Activated CD8-positive, alpha-beta memory T cell treated with anti-CD3 and anti-CD28 coated beads, Interleukin-2, amount 50 U/mL, for 1 hour (primary cell): ENCODE measurements around the gene PEX14.
A peak's percentile ranks its signal among the peaks of the same experiment; 100 is the strongest.
"Not testable (repeated sequence)": the region's sequence is repeated elsewhere in the genome, so short reads cannot be mapped to it uniquely, and the experiment has no call there.

Experiments used
- DNase-seq: peaks from one replicate; pipeline ENCODE4 v3.0.0-alpha.2; 2020; ENCODE audit errors: extremely low read depth

The PEX14 gene

GRCh38 chr1:10450156-10450814 is 24.5 kb upstream of the PEX14 start:
- DNase-seq, result no peak

GRCh38 chr1:10450836-10451235 is 23.9 kb upstream of the PEX14 start:
- DNase-seq, result no peak

DNA sequence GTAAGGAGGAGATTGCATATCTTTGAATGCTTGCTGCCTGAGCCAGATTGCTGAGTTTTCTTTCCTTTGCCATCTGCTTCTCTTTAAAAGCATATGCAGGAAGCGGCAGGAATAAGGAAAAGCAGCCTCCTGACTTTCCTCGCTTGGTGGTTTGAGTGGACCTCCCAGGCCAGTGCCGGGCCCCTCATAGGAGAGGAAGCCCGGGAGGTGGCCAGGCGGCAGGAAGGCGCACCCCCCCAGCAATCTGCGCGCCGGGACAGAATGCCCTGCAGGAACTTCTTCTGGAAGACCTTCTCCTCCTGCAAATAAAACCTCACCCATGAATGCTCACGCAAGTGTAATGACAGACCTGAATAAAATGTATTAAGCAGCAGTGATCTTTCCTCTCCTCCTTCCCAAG is 23.5 kb upstream of the PEX14 start:
- no peak for DNase-seq

DNA sequence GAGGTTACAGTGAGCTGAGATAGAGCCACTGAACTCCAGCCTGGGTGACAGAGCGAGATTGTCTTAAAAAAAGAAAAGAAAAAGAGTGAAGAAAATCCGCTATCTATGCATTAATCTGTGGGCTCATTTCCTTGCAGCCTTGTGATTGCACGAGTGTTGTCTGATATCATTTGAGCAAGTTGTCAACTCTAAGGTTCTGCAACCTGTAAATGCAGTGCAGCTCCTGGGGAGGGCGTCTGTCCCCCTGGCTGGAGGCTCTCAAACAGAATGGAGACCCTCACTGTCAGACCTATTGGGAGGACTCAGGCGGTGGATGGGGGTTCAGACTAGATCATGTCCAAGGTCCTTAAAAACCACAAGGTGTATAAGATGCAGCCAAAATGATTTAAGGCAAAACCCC is 18.7 kb upstream of the PEX14 start:
- DNase-seq, result no peak

- no peak for DNase-seq
Measured at GRCh38 chr1:10456661-10457060, 18.1 kb upstream of the PEX14 start.

DNA sequence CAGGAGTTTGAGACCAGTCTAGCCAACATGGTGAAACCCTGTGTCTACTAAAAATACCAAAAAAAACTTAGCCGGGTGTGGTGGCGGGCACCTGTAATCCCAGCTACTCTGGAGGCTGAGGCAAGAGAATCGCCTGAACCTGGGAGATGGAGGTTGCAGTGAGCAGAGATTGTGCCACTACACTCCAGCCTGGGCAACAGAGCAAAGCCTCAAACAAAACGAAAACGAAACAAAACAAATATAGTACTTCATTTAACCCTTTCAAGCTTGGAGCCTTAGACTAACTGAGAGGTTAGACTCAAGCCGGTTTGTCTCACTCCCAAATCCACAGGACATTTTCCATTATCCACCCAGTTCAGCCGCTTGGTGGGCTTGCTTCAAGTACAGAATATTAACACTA is 17.3 kb upstream of the PEX14 start:
- DNase-seq, result not testable (repeated sequence)

DNA sequence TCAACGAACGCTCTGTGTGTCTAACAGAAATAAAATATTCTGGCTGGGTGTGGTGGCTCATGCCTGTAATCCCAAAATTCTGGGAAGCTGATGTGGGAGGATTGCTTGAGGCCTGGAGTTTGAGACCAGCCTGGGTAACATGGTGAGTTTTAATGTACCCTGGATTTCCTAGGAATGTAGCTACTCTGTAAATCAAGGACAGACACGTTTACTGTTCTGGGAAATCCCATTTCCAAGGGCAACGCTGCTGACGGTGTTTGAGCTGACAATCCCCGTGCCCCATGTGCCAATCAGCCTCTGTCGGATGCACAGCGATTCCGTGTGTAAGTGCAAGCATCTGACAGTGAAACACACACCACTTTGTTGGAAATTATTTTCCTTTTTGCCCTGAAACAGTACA is 16.9 kb upstream of the PEX14 start:
- DNase-seq, result no peak

DNA sequence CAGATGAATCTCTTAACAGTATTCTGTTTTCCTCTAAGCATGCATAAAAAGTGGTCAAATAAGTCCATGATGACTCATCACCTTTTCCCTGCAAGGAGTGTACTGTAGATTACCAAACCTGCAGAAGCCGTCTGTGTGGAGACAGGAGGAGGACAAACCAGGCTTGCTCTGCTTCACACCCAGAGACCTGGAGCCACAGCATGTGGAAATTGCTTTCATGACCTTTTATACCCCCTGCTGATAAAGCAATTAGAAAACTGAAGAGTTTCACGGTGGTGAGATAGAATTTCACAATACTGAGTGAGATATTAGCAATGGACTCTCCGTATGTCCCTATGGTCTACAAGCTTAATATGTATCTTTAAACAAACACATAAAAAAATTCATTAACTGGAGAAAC is 15.6 kb upstream of the PEX14 start:
- no peak for DNase-seq

DNA sequence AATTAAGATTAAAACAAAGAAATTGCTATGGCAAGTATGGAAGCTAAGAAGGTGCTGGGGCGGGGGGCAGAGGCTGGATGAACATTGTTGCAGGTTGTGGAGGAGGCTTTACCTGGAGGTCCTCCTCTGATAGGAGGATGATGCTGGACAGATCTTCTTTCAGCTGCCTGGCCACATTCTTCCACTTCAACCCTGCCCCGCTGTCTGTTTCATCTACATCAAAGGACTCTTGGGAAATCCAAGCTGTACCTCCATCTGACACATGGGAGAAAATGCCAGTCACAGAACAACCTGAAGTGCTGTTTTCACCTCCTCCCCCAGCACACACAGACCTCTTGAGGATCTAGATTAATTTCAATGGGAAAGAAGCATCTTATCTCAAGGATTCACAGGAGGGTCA is 7.7 kb upstream of the PEX14 start:
- no peak for DNase-seq

DNA sequence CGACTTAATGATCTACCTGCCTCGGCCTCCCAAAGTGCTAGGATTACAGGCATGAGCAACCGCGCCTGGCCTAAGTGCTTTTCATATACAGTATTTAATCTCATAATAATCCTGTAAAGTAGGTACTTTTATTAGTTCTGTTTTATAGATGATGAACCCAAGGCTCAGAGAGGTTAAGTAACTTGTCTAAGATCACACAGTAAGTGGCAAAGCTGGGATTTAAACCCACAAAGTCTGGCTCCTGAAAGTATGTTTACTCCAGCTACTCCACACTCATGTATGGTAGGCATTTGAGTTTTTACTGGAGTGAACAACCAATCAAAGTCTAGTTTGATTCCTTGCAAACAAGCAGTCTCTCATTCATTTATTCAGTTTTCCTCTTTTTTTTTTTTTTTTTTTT is 4.7 kb upstream of the PEX14 start:
- DNase-seq, result no peak

- DNase-seq, result no peak
Measured at GRCh38 chr1:10471411-10472219, 3.1 kb upstream of the PEX14 start.

DNA sequence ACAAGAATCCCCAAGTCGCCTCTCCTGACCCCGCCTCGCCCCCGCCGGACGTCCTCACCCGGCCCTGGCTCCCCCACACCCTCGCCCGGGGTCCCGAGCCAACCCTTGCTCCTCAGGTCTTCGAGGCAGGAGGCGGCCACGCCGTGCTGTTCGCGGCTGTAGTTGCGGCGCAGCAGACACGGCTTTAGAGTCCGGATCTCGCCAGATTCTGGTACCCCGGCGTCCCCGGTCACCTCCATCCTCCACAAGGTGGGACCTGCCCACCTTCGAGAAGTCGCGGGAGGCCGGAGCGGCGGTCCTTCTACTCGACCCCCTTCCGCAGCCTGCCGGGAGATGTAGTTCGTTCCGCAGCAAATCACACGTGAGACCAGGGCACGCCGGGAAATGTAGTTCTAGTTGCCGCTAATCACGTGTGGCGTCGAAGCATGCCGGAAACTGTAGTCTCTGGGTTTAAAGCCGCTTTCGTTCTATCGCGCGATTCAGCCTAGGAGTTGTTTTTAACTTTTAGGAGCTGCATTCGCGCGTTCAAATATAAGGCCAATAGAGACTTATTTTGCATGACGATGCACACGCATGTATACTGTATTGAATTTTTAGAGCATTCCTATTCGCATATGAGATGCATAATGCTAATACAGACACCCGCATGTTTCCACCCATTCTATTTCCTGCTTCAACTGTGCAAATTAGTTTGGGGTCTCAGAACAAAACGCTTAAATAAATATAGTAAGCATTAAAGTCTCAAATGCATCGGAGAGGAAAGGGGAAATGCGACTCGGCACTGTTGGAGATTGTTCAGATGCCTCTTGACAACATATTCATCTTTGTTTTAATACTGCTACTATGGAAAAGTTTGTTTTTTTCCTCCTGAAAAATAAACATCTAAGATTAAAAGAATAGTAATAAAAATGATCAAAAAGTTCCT is 2.3 kb upstream of the PEX14 start, which contains the start of gene DFFA:
Gene DFFA, minus strand, starts transcription at position 310 of the 925 bp plus-strand sequence. Its CDS starts 71 bp downstream, at position 239.
- peak; percentile 78 for DNase-seq

DNA sequence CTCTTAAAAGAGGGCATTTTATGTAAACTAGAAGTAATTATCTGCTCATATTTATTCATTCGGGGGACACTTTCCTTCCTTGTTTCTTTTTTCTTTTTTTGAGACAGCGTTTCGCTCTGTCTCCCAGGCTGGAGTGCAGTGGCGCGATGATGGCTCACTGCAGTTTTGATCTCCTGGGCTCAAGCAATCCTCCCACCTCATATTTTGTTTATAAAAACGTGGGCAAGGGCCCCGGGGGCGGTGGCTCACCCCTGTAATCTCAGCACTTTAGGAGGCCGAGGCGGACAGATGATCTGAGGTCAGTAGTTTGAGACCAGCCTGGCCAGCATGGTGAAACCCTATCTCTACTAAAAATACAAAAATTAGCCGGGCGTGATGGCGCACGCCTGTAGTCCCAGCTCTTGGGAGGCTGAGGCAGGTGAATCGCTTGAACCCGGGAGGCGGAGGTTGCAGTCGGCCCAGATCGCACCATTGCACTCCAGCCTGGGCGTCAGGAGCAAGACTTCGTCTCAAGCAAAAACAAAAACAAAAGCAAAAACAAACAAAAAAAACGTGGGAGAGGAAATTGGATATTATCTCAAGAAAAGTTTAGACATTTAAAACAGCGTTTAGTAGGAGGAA is 1.5 kb upstream of the PEX14 start:
- no peak for DNase-seq

DNA sequence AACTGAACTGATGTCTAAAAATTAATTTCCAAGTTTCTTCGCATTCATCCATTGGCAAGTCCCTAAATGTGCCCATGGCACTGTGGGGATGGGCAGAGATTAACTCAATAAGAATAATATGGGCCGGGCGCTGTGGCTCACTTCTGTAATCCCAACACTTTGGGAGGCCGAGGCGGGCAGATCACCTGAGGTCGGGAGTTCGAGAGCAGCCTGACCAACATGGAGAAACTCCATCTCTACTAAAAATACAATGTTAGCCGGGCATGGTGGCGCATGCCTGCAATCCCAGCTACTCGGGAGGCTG is 489 bp upstream of the PEX14 start:
- DNase-seq, result not testable (repeated sequence)

DNA sequence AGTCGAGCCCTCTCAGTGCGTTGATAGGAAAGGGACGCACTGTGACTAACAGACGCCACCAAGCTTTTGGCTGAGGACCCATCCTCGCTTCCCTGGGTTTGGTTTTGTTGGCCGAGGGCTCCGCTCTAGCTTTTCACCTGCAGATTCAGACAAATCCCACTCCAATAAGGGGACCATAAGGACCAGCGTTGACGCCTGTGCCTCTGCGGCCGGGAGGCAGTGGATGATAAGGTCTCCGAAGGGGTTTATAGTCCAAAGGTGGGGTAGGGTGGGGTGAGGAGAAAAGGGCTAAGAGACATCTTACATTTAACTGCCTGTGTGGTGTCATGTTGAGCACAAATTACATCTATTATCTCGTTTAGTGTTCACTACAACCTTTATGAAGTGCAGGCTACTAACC is 760 bp downstream of the PEX14 start:
- DNase-seq, result no peak

- no peak for DNase-seq
Measured at GRCh38 chr1:10479296-10479695, 4.5 kb downstream of the PEX14 start.

GRCh38 chr1:10480614-10481013 is 5.9 kb downstream of the PEX14 start:
- DNase-seq, result no peak

GRCh38 chr1:10484521-10484920 is 9.8 kb downstream of the PEX14 start:
- no peak for DNase-seq

GRCh38 chr1:10489291-10490055 is 14.7 kb downstream of the PEX14 start:
- DNase-seq, result no peak

GRCh38 chr1:10490286-10490970 is 15.7 kb downstream of the PEX14 start:
- DNase-seq, result no peak

DNA sequence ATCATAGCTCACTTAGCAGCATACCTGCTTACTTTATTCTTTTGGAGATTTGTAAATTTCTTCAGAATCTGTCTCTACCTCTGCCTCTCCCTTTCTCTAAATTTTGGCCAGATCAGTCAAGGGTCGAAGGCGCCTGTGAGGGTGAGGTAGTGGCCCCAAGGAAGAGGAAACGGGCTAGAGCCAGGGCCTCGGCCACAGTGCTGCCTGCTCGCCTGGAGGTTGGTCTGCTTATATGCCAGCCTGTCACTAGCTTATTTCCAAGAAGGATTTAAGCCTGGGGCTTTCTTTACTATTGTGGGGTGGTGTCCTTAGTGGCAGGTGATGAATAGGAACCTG is 19.6 kb downstream of the PEX14 start:
- no peak for DNase-seq
